Measurements from ENCODE around the gene PACRG.

- TF ChIP-seq CTCF (IDR thresholded peaks at IDR 0.05; ENCODE audit: extremely low read depth in 1 of 2, insufficient read depth in 1 of 2, low read depth in 1 of 2, low read length in 2 of 2) (no peak), GATA2 (IDR thresholded peaks at IDR 0.05; ENCODE audit: insufficient read depth, insufficient read length, low read depth, low read length) (no peak), JUN (IDR thresholded peaks at IDR 0.05; ENCODE audit: borderline replicate concordance, insufficient read depth, insufficient read length, low read depth) (no peak), POLR2A (IDR thresholded peaks at IDR 0.05; ENCODE audit: low read depth, low read length) (no peak), EZH2 (IDR thresholded peaks at IDR 0.05; ENCODE audit: borderline replicate concordance, low read depth, low read length, severe bottlenecking) (no peak), MYC (IDR thresholded peaks at IDR 0.05; ENCODE audit: low read depth, low read length) (no peak), POLR2AphosphoS5 (IDR thresholded peaks at IDR 0.05; ENCODE audit: insufficient read depth, low read depth, low read length) (no peak)
Measured at GRCh38 chr6:163192591-163192990, 464.8 kb downstream of the PACRG start.
